ENCODE results near the gene CEP89. TPM values are rescaled to one million over a fixed set of nuclear protein-coding genes. Genes with fewer than 3 reads are reported as not detected.

Gene CEP89
- total RNA-seq, 1 experiment from 2014 or later: 27.6 TPM

DNA sequence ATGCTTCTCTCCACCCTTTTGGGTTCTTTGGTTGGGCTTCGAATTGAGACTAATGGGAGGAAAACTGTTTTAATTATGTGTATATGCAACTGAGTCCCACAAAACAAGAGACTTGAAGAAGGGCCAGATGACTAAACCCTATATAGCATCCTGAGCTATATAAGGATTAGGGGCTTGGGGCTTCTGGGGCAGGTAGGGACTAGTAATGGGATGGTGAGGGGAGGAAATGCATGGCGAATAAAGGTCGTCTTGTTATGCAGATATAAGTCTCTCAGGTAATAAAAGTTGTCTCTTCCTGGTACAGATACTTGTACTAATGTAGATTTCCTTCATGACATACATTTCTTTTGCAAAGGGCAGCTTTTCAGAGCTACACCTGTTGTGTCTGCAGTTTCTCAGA is 99.4 kb downstream of the CEP89 start:
- no peak for ATAC-seq
- H3K4me3 ChIP-seq (replicated peaks in 1 of 2; ENCODE audit: low read depth in 1 of 2, low read length in 2 of 2): no peak overlapping the region
- H3K27me3 ChIP-seq (ENCODE audit: insufficient read depth, low read length): no peaks in the 10 kb centered on the region
- no peaks in the 10 kb centered on the region for H3K4me1 ChIP-seq (ENCODE audit: control insufficient read depth in 1 of 2, insufficient read depth in 2 of 2, low read length in 2 of 2)
- H3K9ac ChIP-seq (ENCODE audit: low read length): no peak overlapping the region
- BruUV-seq (replicated peaks): no TSS peak
- H3K9me3 ChIP-seq (ENCODE audit: control insufficient read depth in 1 of 2, insufficient read depth in 1 of 2, low read depth in 1 of 2, low read length in 2 of 2): no peaks in the 10 kb centered on the region
- H3K27ac ChIP-seq (ENCODE audit: low read depth, low read length): no peak overlapping the region
- no peaks in the 10 kb centered on the region for H4K20me1 ChIP-seq (ENCODE audit: insufficient read depth)
- TF ChIP-seq, protein P1, sequence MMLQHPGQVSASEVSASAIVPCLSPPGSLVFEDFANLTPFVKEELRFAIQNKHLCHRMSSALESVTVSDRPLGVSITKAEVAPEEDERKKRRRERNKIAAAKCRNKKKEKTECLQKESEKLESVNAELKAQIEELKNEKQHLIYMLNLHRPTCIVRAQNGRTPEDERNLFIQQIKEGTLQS (IDR thresholded peaks at IDR 0.05): no peak
- no peak for TF ChIP-seq TCF7L2 (IDR thresholded peaks at IDR 0.05; ENCODE audit: borderline replicate concordance, extremely low read depth, insufficient read depth, insufficient read length)
- no peak for TF ChIP-seq SRF (IDR thresholded peaks at IDR 0.05; ENCODE audit: low read depth)
- no peak for TF ChIP-seq YY1 (IDR thresholded peaks at IDR 0.05; ENCODE audit: extremely low read depth, insufficient replicate concordance, low read depth, low read length)
- TF ChIP-seq EGR1 (IDR thresholded peaks at IDR 0.05; ENCODE audit: low read depth): no peak
- no peak for TF ChIP-seq JUND (IDR thresholded peaks at IDR 0.05)
- TF ChIP-seq, protein P2, sequence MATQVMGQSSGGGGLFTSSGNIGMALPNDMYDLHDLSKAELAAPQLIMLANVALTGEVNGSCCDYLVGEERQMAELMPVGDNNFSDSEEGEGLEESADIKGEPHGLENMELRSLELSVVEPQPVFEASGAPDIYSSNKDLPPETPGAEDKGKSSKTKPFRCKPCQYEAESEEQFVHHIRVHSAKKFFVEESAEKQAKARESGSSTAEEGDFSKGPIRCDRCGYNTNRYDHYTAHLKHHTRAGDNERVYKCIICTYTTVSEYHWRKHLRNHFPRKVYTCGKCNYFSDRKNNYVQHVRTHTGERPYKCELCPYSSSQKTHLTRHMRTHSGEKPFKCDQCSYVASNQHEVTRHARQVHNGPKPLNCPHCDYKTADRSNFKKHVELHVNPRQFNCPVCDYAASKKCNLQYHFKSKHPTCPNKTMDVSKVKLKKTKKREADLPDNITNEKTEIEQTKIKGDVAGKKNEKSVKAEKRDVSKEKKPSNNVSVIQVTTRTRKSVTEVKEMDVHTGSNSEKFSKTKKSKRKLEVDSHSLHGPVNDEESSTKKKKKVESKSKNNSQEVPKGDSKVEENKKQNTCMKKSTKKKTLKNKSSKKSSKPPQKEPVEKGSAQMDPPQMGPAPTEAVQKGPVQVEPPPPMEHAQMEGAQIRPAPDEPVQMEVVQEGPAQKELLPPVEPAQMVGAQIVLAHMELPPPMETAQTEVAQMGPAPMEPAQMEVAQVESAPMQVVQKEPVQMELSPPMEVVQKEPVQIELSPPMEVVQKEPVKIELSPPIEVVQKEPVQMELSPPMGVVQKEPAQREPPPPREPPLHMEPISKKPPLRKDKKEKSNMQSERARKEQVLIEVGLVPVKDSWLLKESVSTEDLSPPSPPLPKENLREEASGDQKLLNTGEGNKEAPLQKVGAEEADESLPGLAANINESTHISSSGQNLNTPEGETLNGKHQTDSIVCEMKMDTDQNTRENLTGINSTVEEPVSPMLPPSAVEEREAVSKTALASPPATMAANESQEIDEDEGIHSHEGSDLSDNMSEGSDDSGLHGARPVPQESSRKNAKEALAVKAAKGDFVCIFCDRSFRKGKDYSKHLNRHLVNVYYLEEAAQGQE (IDR thresholded peaks at IDR 0.05; ENCODE audit: low read depth): no peak
- TF ChIP-seq RAD21 (IDR thresholded peaks at IDR 0.05; ENCODE audit: low read depth): no peak
- no peak for TF ChIP-seq EZH2phosphoT487 (IDR thresholded peaks at IDR 0.05; ENCODE audit: borderline replicate concordance)
- no peak for TF ChIP-seq SIN3A (IDR thresholded peaks at IDR 0.05; ENCODE audit: low read depth)
- TF ChIP-seq ELF1 (IDR thresholded peaks at IDR 0.05; ENCODE audit: borderline replicate concordance, low read depth): no peak
- TF ChIP-seq CEBPB (IDR thresholded peaks at IDR 0.05; ENCODE audit: low read depth): no peak
- RAD21 ChIA-PET (ENCODE audit: low non-redundant PET in 1 of 2, low total read pairs in 2 of 2, uncharacterized antibody in 2 of 2, unreplicated experiment in 2 of 2): interaction anchor here in 1 of 2 experiments (0.6 kb wide), 1 partner anchor 312 kb away, joined by 3 read pairs; no protein-coding TSS in a partner anchor
- no peaks in the 10 kb centered on the region for H3K36me3 ChIP-seq (ENCODE audit: control insufficient read depth in 1 of 2, insufficient read depth in 2 of 2, low read length in 2 of 2)
- no peak overlapping the region for H3K4me2 ChIP-seq (ENCODE audit: low read length)
- H3K79me2 ChIP-seq (ENCODE audit: insufficient read depth, low read length): no peaks in the 10 kb centered on the region
- CTCF ChIA-PET: no interaction called here
- H2AFZ ChIP-seq (ENCODE audit: low read depth, low read length, poor library complexity, severe bottlenecking): no peak overlapping the region
- H3K9me2 ChIP-seq (ENCODE audit: insufficient read depth): no peaks in the 10 kb centered on the region
- DNase-seq (ENCODE audit: low read depth, low spot score): no peak
- POLR2A ChIA-PET: no interaction called here
- intact Hi-C loops (cut with micrococcal nuclease): no loop called here

Data from HCT116 (cell line).